ENCODE results near the gene ECSIT. TPM values are rescaled to one million over a fixed set of nuclear protein-coding genes. Genes with fewer than 3 reads are reported as not detected.
A peak's percentile ranks its signal among the peaks of the same experiment; 100 is the strongest.

Gene ECSIT
- total and polyA plus RNA-seq, 2 experiments from 2014 or later, result 36.6 to 66.5 TPM

- H3K4me3 Mint-ChIP-seq, result no peak overlapping the region
- H3K9me3 Mint-ChIP-seq, result peaks cover 7% of the 10 kb centered on the region; the same call in 2 of the 3 replicates
- Histone ChIP-seq H3K36me3 (ENCODE audit: insufficient read depth) (no peaks in the 10 kb centered on the region), H2AFZ (no peak overlapping the region), H3K79me2 (replicated peaks; ENCODE audit: insufficient read depth) (no peaks in the 10 kb centered on the region), H3K27ac (ENCODE audit: low read depth) (no peak overlapping the region), H4K20me1 (replicated peaks; ENCODE audit: insufficient read depth) (no peaks in the 10 kb centered on the region), H3K4me3 (peak overlapping the region; percentile 61), H3K27me3 (ENCODE audit: insufficient read depth) (peaks cover 34% of the 10 kb centered on the region), H3F3A (replicated peaks; ENCODE audit: low read depth) (peaks cover 16% of the 10 kb centered on the region), H3K9me2 (ENCODE audit: insufficient read depth) (no peaks in the 10 kb centered on the region), H3K4me1 (ENCODE audit: insufficient read depth) (peaks cover 8% of the 10 kb centered on the region), H3K4me2 (peak overlapping the region; percentile 77)
- no peaks in the 10 kb centered on the region; the same call in 2 of the 3 replicates for H3K36me3 Mint-ChIP-seq (ENCODE audit: low read depth)
- H3K27ac Mint-ChIP-seq, result no peak overlapping the region
- peaks cover 6% of the 10 kb centered on the region for H3K4me1 Mint-ChIP-seq
- H3K27me3 Mint-ChIP-seq (ENCODE audit: insufficient read depth, low read depth, poor library complexity), result peaks cover 51% of the 10 kb centered on the region
- no peak for TF ChIP-seq ETS1 (IDR thresholded peaks at IDR 0.05)
- TF ChIP-seq POLR2AphosphoS5 (IDR thresholded peaks at IDR 0.05; ENCODE audit: low read depth), result no peak
- no peak for TF ChIP-seq ZNF462 (CRISPR knock-in tag; IDR thresholded peaks at IDR 0.05)
- TF ChIP-seq NANOG (IDR thresholded peaks at IDR 0.05; ENCODE audit: borderline replicate concordance), result no peak
- TF ChIP-seq JUNB (IDR thresholded peaks at IDR 0.05; ENCODE audit: unreplicated experiment), result no peak
- no peak for TF ChIP-seq EZH2 (IDR thresholded peaks at IDR 0.05; ENCODE audit: low read depth, unreplicated experiment)
- TF ChIP-seq, protein P1, sequence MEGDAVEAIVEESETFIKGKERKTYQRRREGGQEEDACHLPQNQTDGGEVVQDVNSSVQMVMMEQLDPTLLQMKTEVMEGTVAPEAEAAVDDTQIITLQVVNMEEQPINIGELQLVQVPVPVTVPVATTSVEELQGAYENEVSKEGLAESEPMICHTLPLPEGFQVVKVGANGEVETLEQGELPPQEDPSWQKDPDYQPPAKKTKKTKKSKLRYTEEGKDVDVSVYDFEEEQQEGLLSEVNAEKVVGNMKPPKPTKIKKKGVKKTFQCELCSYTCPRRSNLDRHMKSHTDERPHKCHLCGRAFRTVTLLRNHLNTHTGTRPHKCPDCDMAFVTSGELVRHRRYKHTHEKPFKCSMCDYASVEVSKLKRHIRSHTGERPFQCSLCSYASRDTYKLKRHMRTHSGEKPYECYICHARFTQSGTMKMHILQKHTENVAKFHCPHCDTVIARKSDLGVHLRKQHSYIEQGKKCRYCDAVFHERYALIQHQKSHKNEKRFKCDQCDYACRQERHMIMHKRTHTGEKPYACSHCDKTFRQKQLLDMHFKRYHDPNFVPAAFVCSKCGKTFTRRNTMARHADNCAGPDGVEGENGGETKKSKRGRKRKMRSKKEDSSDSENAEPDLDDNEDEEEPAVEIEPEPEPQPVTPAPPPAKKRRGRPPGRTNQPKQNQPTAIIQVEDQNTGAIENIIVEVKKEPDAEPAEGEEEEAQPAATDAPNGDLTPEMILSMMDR (conservative IDR thresholded peaks at IDR 0.05; ENCODE audit: low read depth in 2 of 2), result no peak
- no peak for TF ChIP-seq ZNF331 (CRISPR knock-in tag; IDR thresholded peaks at IDR 0.05; ENCODE audit: low read depth)
- ATAC-seq (no peak), DNase-seq (ENCODE audit: low spot score) (peak; percentile 46)
Measured at GRCh38 chr19:11479898-11480714, 48.8 kb downstream of the ECSIT start.

Data from GM23338 (cell line).